HCEC 1CT (cell line): ENCODE measurements around the gene GEMIN5.
A peak's percentile ranks its signal among the peaks of the same experiment; 100 is the strongest.
"Not testable (repeated sequence)": the region's sequence is repeated elsewhere in the genome, so short reads cannot be mapped to it uniquely, and the experiment has no call there.

Experiments used
- DNase-seq: peaks from one replicate; pipeline ENCODE4 v3.0.0-alpha.2; 2017

GEMIN5 gene

GRCh38 chr5:154940772-154941620 lies 3.0 kb upstream of the GEMIN5 start, which contains the start of gene MRPL22:
MRPL22 (plus strand) TSS chr5:154941073; CDS start chr5:154941111, 38 bp downstream.
- peak; percentile 92 for DNase-seq

GRCh38 chr5:154940375-154940771 lies 2.4 kb upstream of the GEMIN5 start:
- DNase-seq, result no peak

- DNase-seq, result not testable (repeated sequence)
Measured at GRCh38 chr5:154939387-154939786, 1.4 kb upstream of the GEMIN5 start.

- no peak for DNase-seq
Measured at GRCh38 chr5:154937186-154937717, 759 bp downstream of the GEMIN5 start.

GRCh38 chr5:154934881-154935280 lies 3.1 kb downstream of the GEMIN5 start:
- no peak for DNase-seq

- no peak for DNase-seq
Measured at GRCh38 chr5:154933537-154933936, 4.5 kb downstream of the GEMIN5 start.

- DNase-seq, result no peak
Measured at GRCh38 chr5:154923441-154924430, 14.3 kb downstream of the GEMIN5 start.

- no peak for DNase-seq
Measured at GRCh38 chr5:154917757-154918156, 20.3 kb downstream of the GEMIN5 start.

- DNase-seq, result no peak
Measured at GRCh38 chr5:154916874-154917273, 21.1 kb downstream of the GEMIN5 start.

- DNase-seq, result not testable (repeated sequence)
Measured at GRCh38 chr5:154905601-154906000, 32.4 kb downstream of the GEMIN5 start.

GRCh38 chr5:154901913-154902312 lies 36.1 kb downstream of the GEMIN5 start:
- no peak for DNase-seq

GRCh38 chr5:154901276-154901675 lies 36.7 kb downstream of the GEMIN5 start:
- no peak for DNase-seq

GRCh38 chr5:154900066-154900465 lies 37.9 kb downstream of the GEMIN5 start:
- no peak for DNase-seq

- DNase-seq, result no peak
Measured at GRCh38 chr5:154899151-154899816, 38.7 kb downstream of the GEMIN5 start.

- DNase-seq, result no peak
Measured at GRCh38 chr5:154898210-154898609, 39.8 kb downstream of the GEMIN5 start.

- no peak for DNase-seq
Measured at GRCh38 chr5:154896562-154897165, 41.3 kb downstream of the GEMIN5 start.

GRCh38 chr5:154895606-154896561 lies 42.1 kb downstream of the GEMIN5 start:
- no peak for DNase-seq

GRCh38 chr5:154893381-154893780 lies 44.6 kb downstream of the GEMIN5 start:
- DNase-seq, result no peak

GRCh38 chr5:154892369-154892771 lies 45.6 kb downstream of the GEMIN5 start:
- DNase-seq, result no peak

GRCh38 chr5:154885439-154885838 lies 52.6 kb downstream of the GEMIN5 start:
- no peak for DNase-seq

- DNase-seq, result no peak
Measured at GRCh38 chr5:154884424-154884823, 53.6 kb downstream of the GEMIN5 start.
